Activated T-cell treated with anti-CD3 and anti-CD28 coated beads for 1 hour (primary cell): ENCODE results near the gene SCN5A.

ENCODE experiments used
- DNase-seq: peaks from one replicate; pipeline ENCODE4 v3.0.0-alpha.2; 2020; ENCODE audit warnings: low read depth

SCN5A gene

GRCh38 chr3:38649500-38650247 is at the start of gene SCN5A:
SCN5A (minus strand) TSS chr3:38649687; CDS start chr3:38633307, 16,380 bp downstream.
- DNase-seq, result peak; percentile 35

DNA sequence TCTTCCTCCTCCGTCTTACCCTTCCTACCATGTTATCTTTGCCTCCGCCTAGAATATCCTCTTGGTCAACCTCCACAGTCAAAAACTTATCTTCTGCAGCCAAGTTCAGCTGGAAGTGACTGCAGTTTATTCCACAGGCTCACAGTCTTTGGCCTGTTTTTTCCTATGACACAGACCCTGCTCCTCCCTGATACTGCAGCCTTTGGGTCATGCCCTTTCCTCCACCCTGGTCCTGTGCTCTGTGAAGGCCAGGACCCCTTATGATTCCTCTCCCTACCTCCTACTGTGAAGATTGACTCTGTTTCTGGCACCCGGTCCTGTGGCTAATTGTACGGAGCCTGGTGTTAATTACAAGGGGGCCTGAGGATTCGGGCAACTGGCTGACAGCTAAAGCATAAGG is 49.3 kb upstream of the SCN5A start:
- no peak for DNase-seq

DNA sequence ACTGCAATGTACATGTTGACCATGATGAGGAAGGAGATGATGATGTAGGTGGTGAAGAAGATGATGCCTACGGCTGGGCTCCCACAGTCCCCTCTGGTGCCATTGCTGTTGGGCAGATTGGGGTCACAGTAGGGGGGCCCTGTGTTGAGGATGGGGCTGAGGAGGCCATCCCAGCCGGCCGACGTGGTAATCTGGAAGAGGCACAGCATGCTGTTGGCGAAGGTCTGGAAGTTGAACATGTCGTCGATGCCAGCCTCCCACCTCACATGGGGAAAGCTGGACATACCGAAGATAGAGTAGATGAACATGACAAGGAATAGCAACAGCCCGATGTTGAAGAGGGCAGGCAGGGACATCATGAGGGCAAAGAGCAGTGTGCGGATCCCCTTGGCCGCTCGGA is 48.6 kb upstream of the SCN5A start:
- no peak for DNase-seq

DNA sequence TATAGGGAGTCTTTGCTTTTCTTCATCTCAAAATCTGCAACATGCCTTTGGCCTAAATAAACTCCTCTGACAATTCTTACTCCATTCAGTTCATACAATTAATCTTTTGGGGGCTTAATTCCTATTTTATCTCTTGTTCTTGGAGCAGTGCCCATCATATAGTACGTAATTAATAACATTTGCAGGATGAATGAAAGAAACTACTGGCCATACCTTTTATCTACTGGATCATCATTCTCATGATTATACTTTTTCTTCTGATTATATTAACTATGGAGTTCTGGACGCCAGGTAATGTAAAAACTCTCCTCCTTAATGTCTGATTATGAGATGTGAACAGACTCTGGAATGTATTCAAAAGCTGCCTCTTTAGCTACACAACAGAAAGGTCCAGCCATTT is 46.5 kb upstream of the SCN5A start:
- DNase-seq, result no peak

DNA sequence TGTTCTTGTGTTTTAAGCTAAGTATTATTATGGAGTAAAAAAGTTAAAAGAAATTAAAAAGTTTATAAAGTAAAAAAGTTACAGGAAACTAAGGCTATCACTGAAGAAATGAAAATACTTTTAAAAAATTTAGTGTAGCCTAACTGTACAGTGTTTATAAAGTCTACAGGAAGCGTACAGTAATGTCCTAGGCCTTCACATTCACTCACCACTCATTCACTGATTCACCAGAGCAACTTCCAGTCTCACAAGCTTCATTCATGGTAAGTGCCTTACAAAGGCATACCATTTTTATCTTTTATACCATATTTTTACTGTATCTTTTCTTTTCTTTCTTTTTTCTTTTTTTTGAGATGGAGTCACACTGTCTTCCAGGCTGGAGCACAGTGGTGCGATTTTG is 40.7 kb upstream of the SCN5A start:
- DNase-seq, result no peak

- no peak for DNase-seq
Measured at GRCh38 chr3:38689774-38690173, 40.3 kb upstream of the SCN5A start.

DNA sequence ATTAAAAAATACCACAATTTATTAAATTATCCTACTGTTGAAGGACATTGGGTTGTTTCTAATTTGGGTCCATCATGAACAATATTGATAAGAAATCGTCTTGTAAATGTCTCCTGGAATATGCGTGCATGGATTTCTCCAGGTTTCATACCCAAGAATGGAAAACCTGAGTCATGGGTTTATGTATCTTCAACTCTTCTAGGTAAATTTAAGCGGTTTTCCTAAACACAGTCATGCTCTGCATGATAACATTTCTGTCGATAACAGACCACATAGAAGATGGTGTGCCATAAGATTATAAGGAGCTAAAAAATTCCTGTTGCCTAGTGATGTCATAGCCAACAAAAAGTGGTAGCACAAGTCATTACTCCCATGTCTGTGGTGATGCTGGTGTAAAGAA is 39.9 kb upstream of the SCN5A start:
- DNase-seq, result no peak

DNA sequence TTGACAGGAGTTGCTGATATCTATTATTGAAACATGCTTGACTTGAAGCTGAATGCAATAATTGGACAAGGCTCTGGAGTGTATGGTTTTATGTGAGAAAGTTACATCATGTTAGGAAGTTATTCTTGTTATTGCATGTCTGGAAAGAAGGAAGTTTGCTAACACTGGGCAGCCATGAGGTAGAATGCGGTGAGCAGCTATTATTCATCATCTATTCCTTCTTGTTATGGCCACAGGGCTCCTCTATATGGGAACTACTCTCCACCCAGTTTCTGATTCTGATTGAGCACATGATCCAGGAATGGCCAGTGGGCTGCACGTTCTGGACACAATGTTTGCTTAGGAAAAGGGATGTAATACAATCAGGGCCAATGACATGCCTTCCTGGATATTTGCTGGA is 37.8 kb upstream of the SCN5A start:
- DNase-seq, result no peak

DNA sequence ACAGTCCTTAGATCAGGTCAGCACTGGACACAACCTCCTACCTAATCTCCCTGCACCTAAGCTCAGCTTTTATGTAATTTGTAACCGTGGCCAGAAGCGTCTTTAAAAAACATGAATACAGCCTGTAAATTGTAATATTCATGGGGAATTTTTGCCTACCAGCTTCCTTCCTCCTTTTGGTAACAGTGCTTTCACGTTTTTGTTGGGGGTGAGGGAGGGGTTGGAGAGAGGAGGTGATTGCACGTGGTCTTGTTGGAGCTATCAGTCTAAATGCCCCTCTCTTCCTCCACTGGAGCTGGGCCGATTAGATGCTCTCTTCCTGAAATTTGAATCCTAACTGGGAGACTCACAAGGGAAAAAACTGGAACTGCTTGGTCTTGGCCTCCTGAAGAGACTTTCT is 35.1 kb upstream of the SCN5A start:
- DNase-seq, result no peak

DNA sequence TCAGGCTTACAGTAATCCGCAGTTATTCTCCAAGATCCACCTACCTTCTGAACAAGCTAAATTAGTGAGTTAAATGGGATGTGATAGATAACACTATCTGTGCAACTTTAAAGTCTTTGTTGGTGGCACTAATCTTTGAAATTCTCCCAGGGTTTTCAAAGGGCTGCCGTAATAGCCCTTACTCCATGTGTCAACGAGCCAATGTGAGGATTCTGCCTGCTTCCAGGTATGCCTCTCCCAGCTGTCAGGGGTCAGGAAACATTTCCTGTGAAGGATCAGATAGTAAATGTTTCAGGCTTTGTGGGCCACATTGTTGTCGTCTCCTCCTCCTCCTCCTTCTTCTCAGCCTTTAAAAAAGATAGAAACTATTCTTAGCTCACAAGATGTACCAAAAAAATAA is 20.2 kb upstream of the SCN5A start:
- no peak for DNase-seq

DNA sequence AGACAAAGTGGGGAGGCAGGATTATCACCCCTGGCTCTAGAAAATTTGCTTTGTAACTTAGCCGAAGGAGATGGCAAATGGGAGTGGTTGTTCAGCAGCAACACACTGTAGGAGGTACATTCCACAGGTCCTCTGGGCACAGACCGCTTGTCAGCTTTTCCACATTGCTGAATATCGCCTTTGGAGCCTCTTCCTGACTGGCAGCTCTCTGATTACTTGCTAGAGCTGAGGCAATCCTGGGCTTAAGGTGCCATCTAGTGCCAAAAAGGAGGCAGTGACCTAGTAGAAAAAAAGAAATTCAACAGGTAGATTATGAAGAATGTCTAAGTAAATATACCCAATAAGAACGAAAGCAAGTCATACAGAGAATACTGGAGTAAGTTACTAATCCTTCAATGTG is 13.1 kb upstream of the SCN5A start:
- DNase-seq, result no peak

GRCh38 chr3:38658841-38659240 is 9.4 kb upstream of the SCN5A start:
- no peak for DNase-seq

GRCh38 chr3:38657369-38657768 is 7.9 kb upstream of the SCN5A start:
- no peak for DNase-seq

- no peak for DNase-seq
Measured at GRCh38 chr3:38655708-38656300, 6.3 kb upstream of the SCN5A start.

GRCh38 chr3:38653685-38654537 is 4.4 kb upstream of the SCN5A start:
- DNase-seq, result no peak

DNA sequence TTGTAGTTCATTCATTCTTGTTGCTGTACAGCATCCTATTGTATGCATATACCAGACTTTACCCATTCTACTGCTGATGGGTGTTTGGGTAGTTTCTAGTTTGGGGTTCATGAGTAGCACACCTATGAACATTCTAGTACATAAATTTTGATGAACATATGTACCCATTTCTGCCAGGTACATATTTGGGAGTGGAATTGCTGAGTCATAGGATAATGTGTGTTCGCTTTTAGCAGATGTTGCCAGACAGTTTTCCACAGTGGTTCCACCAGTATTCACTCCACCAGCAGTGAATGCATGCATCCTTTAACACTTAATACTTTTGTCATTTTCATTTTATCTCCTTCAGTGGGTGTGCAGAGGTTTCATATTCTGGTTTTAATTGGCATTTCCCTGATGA is 3.4 kb upstream of the SCN5A start:
- DNase-seq, result no peak

GRCh38 chr3:38651153-38651789 is 1.8 kb upstream of the SCN5A start:
- DNase-seq, result peak; percentile 54

- no peak for DNase-seq
Measured at GRCh38 chr3:38650248-38650951, 913 bp upstream of the SCN5A start.

DNA sequence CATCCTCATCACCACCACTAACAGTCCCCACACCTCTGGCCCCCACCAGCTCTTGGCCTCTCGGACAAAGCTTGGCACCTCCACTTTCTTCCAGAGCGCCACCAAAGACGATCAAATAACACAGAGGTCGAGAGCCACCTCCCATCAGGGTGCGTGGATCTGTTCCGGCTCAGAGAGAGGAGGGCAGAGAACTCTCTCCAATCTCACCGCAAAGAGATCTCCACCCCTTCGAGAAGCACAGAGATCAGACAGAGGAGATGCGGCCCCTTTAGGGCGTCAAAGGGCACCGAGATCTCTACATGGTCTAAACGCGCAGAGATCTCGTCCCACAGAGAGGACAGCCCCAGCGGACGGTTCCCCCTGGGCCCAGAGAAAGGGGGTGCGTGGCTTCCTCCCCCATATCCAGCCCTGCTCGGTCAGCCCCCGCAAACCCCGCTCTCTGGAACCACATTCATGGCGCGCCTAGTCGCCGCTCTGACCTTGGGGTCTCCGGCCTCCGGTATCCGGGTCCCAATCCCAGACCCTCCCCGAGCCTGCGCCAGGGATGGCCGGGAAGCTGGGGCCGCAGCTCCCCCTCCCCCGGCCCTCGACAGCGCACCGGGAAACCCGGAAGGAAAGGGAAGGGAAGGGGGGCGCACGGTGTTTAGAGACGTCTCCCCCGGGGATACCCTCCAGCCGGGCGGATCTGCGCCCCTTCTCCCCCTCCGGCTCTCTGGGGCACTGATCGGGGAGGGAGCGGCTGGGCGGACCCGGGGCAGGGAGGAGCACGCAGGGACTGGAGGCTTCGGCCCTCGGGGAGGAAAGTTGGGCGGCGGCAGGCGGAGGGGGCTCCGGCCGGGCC is 608 bp downstream of the SCN5A start:
- no peak for DNase-seq

DNA sequence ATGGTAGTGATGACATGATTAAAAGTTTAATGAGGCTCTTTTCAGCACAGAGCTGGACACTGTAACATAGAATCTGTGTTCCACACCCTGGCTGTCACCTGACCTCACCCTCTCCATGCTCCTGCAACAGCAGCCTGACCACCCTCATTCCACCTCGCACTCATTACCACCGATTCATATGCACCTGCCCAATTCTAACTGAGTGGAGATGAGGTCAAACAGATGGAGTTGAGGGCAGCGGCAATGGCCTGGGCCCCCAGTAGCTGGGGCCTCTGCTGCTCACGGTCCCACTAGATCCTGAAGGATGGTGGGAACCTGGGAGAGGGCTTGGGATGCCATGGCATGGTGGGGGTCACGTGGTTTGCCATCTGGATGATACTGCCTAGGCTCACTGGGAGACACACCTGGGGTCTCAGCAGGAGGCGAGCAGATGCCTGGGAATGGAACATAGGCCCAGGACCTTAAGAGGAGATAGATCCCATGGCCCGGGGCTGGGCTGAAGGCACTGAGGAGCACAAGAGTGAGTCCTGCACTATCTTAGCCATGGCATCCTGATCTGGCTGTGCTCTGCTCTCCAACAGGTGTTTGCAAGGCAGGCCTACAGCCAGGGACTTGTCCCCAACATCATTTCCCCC is 1.3 kb downstream of the SCN5A start:
- no peak for DNase-seq
